ENCODE data around the gene FAM25G.

GRCh38 chr10:47454008-47454779, 37.3 kb downstream of the FAM25G start:
- TF ChIP-seq POLR2AphosphoS5 (IDR thresholded peaks at IDR 0.05; ENCODE audit: low read depth) = no peak
- no peak for TF ChIP-seq REST (IDR thresholded peaks at IDR 0.05; ENCODE audit: insufficient replicate concordance, low read depth)
- no peak for TF ChIP-seq CTCF (IDR thresholded peaks at IDR 0.05; ENCODE audit: insufficient read depth, low read length)
